ENCODE data around the gene NNAT.

The NNAT gene

DNA sequence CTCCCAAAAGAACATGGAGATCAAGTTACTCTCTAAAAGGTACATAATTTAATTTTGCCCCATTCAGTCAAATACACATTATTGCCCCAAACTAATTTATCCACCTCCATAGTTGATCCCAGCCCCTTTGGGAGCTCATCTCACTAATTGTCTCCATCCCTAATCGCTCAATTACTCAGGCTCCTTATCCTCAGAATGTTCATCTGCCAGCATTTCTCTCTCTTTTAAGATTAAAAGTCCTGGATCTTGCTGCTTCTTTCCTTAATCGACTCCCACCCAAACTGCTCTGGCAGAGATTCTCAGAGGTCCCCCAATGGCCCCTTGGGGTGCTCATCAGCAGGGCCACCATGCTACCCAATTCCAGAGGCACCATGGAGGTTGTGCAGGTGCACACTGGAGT lies 18.4 kb upstream of the NNAT start:
- DNase-seq (ENCODE audit: low read depth): no peak

DNA sequence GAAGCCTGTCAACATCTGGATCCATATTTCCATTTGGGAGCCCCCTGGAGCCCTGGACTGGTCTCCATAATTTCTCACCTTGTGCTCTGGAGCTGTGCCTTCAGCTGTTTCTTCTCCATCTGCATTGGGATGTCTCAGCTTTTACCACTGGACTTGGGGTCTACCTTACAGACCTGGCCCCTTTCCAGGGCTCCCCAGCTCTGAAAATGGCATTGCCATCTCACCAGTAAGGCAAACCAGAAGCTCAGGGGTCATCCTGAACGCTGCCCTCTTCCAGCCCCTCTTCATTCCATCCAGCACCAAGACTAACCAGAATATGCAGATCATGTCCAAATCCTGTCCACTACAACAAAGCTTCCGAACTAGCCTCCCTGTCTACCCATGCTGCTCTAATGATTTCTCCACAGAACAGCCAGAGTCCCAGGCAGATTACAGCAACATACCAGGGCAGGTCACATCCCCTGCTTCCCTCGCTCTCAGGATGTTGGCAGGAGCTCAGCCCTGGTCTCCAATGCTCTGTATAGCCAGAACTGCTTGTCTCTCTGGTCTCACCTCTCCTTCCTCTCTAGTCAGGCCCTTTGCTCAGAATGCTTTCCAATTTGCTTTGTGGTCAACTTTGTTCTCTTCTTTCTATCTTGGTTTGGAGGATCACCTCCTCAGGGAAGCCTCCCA lies 17.7 kb upstream of the NNAT start:
- DNase-seq (ENCODE audit: low read depth): no peak

- no peak for DNase-seq (ENCODE audit: low read depth)
These were observed 16.5 kb upstream of the NNAT start for GRCh38 chr20:37504404-37505096.

GRCh38 chr20:37505263-37506151 lies 15.5 kb upstream of the NNAT start:
- DNase-seq (ENCODE audit: low read depth): no peak

DNA sequence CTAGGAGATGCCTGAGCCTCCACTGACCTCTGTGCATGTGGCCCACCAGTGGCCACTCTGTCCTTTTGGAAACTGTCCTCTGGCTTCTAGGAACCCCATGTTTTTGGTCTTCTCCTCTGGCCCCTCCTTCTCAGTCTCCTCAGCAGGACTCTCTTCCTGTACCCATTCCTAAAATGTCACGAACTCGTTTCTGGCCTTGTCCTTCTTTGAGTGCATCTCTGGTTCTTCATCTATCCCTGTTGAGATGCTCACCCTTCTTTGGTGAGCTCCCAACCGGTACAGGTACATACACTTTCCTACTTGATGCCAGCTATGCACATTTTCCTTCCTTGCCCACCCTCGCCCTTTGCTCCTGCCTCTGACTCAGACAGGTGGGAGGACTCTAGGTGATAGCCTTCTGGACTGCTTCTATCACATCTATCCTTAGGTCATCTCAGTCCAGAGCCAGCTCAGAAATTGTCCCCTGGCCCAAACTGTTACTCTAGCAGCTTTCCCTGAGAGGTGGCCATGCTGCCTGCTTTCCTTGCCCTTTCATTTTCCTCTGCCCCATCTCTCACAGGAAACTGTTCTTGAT lies 14.8 kb upstream of the NNAT start:
- DNase-seq (ENCODE audit: low read depth): no peak

GRCh38 chr20:37510226-37510625 lies 10.8 kb upstream of the NNAT start:
- DNase-seq (ENCODE audit: low read depth): no peak

DNA sequence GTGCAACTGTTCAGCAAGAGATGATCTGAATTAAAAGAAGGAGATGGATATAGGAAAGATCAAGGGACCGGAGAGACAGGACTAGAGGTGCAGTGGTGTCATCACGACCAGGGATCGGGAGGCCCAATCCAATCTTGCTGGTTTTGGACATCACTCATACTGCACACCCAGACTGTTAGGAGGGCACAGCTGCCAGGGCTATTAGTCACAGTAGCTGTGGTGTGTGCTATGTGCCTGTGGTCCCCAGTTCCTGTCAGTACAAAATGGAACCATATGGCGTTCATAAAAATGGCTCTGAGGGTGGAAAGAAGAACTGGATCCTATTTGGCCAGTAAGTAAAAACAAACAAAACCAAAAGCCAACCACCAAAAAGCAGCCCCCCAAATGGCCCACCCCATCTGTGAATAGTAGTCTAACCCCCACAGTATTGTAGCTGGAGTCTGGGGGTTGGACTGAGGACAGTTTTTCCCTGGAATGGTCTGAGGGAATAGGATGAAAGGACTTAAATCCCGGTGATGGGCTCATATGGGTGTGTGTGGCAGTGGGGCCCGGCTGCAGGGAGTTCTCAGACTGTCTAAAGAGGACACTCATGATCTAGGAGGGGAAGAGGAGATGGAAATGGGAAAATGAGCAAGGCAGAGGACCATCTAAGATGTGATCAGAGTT lies 9.3 kb upstream of the NNAT start:
- DNase-seq (ENCODE audit: low read depth): no peak

DNA sequence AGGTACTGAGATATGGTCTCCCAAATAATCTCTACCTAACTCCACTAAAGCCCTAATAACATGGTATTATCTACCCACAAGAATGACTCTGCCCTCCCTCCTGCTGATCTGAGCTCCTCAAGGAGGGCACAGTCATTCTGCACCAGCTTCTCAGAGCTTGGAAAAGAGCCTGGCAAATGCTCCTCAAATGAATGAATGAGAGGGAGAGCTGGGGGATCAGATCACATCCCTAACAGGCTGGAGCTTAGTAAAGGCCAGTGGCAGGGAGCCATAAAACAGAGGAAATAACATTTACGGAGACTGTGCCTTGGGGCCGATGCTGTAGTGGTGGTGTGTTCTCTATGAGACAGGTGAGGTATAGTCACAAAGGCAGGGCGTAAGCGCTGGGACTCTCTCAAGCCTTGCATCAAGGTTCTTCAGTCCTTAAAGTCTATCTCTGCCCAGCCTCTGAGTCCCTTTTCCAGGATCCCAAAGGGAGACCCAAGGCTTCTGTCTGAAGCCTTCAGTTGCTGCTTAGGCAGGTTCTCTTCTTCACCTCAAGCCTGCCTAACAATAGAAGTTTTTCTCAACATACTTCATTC lies 7.2 kb upstream of the NNAT start:
- no peak for DNase-seq (ENCODE audit: low read depth)

DNA sequence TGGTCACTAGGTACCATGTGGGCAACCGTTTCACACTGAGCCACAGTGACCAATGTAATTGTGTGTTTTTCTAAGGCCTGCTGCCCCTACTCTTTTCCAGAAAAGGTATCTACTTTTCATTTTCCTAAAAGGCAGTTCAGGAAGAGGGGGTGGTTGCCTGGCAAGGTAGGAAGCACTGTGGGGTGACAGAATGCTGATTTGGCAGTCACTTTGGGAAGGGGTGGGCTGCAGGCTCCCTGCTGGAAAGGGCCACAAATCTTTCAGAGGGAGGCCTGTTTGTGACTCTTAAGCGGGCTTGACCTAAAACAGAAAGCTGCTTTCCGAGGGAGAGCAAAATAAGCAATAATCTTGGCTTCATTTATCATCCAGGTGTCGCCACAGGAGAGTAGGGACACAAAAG lies 5.2 kb upstream of the NNAT start:
- DNase-seq (ENCODE audit: low read depth): no peak

GRCh38 chr20:37516811-37517750 lies 4.0 kb upstream of the NNAT start:
- DNase-seq (ENCODE audit: low read depth): no peak

DNA sequence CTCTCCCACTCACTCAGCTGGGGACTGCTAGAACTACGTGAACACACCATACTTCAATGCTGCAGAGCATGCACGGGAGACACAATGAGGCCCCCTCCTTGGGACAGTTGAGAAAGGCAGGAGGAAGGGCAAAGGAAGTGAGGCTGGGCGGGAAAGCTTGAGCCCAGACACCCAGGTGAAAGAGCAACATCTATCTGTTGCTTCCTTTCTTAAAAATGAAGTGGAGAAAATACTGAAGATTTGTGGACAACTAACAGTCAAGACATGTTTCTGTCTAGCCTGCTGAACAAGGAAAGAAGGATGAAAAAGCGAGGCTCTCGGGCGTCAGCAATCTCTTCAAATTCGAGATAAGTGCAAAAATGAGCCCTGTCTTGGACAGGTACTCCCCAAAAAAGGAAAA lies 3.0 kb upstream of the NNAT start:
- DNase-seq (ENCODE audit: low read depth): no peak

DNA sequence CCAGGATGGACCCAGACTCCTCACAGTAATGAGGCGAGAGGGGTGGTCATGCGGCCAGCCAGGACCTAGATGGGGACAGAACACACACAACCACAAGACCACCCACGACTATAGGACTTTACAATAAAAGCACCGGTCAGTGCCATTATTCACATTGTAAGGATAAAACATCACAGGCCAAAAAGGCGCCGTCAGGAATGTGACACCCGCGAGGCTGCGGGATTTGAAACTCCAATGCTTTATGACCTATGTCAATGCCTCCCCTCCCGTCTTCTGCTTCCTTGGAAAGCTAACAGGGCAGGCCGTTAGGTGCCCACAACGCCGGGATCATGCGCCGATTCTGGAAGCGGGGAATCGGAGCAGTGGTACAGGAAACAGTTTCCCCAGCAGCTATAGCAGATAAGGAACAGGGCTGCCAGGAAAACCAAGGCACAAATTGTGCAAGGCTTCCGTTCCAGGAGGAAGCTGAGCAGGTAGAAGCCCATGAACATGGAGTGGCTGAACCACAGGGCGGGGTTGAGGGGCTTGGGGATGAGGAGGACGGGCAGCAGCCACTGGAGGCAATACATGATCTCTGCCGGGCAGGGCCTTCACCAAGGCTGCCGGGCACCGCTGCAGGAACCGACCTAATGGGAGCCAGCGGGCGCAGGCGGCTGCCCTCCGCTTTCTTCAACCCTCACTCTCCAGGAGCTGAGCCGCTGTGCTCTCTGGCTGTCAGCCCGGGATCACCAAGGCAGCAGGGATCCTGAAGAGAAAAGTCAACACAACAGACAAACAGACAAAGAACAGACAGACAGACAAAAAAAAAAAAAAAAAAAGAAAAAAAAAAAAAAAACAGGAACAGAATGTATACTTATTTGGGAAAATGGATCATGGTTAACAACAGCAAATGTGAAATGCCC lies 2.2 kb upstream of the NNAT start:
- DNase-seq (ENCODE audit: low read depth): no peak

- no peak for DNase-seq (ENCODE audit: low read depth)
These were observed 1.3 kb upstream of the NNAT start for GRCh38 chr20:37519508-37520418.

DNA sequence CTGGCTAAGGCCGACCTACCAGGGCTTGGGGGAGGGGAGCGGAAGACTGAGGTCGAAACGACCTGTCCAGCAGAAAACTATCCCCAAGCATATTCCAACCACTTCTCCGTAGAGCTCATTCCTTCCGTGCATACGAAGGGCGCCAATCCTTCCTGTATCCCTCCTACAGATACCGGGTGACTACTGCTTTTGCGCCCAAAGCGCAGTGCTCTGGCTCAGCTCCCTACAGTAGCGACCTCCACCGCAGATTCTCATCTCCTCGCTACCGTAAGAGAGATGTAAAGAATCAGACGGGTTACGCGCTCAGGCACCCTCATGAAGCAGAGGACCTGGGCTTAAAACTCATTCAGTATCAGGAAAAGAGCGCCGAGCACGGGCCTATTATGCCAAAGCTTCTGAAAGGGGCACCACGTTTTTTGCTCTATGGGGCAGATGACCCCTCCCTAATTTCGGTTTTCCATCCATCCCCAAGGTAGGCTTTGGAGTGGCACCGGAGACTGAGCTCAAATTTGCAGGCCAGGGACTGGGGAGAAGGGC lies 563 bp upstream of the NNAT start:
- DNase-seq (ENCODE audit: low read depth): no peak

- DNase-seq (ENCODE audit: low read depth): no peak
These were observed 1.4 kb downstream of the NNAT start for GRCh38 chr20:37522260-37523011.

- no peak for DNase-seq (ENCODE audit: low read depth)
These were observed 2.0 kb downstream of the NNAT start for GRCh38 chr20:37523012-37523391.

Measured in T follicular helper cell (primary cell).